ENCODE data around the gene NAV2.

The NAV2 gene

DNA sequence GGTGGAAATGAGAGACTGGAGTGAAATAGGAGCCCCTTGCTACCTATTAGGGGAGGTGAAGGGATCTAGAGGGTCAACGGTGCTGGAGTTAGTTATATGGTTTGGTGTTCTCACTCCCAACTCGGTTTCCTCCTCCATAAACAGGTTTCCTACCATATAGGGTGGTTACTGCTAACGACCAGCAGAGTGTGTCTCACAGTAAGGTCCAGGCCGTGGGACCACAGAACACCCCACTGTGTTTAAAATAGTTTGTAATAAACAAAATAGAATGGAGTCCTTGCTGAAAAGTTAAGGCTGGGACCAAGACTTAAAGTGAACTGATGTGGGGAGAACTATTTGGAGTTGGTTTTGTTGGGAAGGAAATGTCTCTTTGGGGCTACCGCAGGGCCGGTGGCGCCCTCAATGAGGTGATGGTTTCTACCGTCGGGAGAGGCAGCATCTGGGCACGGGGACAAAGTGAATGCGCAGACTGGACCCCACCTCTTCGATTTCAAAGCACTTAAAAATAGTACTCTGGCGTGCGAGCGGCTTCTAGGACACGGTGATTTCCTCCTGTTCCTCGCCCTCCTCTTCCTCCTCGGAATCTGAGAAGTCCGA lies 443.1 kb downstream of the NAV2 start:
- no peak overlapping the region for H3K27ac ChIP-seq
- TF ChIP-seq, protein P1, sequence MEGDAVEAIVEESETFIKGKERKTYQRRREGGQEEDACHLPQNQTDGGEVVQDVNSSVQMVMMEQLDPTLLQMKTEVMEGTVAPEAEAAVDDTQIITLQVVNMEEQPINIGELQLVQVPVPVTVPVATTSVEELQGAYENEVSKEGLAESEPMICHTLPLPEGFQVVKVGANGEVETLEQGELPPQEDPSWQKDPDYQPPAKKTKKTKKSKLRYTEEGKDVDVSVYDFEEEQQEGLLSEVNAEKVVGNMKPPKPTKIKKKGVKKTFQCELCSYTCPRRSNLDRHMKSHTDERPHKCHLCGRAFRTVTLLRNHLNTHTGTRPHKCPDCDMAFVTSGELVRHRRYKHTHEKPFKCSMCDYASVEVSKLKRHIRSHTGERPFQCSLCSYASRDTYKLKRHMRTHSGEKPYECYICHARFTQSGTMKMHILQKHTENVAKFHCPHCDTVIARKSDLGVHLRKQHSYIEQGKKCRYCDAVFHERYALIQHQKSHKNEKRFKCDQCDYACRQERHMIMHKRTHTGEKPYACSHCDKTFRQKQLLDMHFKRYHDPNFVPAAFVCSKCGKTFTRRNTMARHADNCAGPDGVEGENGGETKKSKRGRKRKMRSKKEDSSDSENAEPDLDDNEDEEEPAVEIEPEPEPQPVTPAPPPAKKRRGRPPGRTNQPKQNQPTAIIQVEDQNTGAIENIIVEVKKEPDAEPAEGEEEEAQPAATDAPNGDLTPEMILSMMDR (IDR thresholded peaks at IDR 0.05; ENCODE audit: low read depth, low read length, missing control alignments) = no peak
- H3K27me3 ChIP-seq (replicated peaks) = peaks cover 58% of the 10 kb centered on the region
- in situ Hi-C loops (cut with HindIII; ENCODE audit: low pct_ligation_motif_present, low sequenced_read_pairs) = no loop called here
- no peaks in the 10 kb centered on the region for H3K36me3 ChIP-seq (replicated peaks)
- H3K4me3 ChIP-seq (ENCODE audit: low read depth, low read length) = no peak overlapping the region
- DNase-seq = no peak

DNA sequence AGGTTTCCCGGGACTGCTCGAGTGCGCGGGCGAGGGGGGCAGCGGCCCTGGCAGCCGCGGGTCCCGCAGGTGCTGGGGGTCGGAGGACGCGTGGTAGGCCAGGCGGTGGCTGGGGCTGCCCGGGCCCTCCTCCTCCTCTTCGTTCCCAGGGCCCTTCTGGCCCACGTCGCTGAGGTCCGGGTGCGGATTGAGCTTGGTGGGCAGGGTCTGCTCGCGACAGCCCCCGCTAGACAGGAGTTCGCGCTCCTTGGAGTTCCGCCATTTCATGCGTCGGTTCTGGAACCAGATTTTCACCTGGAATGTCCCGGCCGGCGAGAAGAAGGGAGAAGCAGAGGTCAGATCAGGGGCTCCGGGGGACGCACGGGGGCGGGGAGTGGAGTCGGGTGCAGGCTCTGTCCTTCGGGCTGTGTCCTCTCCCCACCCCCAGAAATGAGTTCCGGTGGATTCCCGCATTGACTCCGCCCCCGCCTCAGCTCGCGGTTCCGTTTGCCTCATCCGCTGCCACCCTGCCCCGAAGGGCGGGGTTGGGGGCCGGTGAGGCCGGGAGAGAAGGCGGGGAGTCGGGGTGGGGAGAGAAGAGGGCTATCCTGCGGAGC lies 443.7 kb downstream of the NAV2 start:
- no peaks in the 10 kb centered on the region for H3K36me3 ChIP-seq (replicated peaks)
- in situ Hi-C loops (cut with HindIII; ENCODE audit: low pct_ligation_motif_present, low sequenced_read_pairs) = no loop called here
- no peak overlapping the region for H3K4me3 ChIP-seq (ENCODE audit: low read depth, low read length)
- TF ChIP-seq, protein P1 (IDR thresholded peaks at IDR 0.05; ENCODE audit: low read depth, low read length, missing control alignments) = no peak
- DNase-seq = no peak
- H3K27me3 ChIP-seq (replicated peaks) = peaks cover 64% of the 10 kb centered on the region
- no peak overlapping the region for H3K27ac ChIP-seq

DNA sequence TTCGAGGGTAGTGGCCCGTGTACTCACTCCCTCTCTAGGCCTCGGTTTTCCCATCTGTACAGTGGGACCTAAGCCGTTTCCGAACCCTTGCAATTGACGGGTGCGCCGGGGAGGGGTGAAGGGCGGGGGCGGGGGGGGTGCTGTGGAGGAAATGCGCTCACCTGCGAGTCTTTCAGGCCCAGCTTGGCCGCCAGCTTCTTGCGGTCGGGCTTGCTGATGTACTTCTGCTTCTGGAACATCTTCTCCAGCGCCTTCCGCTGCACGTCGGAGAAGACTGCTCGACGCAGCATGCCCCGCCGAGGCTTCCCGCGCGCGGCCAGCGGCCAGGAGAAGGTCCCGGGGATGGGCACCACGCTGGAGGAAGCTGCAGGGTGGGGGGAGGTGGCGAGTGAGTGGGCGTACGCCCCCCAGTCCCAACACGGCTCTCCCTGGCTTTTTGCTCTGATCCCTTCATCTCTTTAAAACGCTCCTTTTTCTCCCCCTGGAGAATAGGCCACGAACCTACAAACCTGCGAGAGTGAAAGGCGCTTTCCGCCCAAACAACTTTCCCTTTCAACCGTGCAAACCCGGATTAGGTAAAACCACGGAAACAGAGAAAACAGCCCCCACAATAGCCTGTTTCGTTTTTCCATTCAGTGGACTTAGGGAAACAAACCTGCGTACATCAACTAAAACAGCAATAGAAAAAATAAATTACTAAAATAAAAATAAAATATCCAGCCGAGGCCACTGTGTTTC lies 444.4 kb downstream of the NAV2 start:
- H3K27ac ChIP-seq = no peak overlapping the region
- H3K4me3 ChIP-seq (ENCODE audit: low read depth, low read length) = no peak overlapping the region
- no peaks in the 10 kb centered on the region for H3K36me3 ChIP-seq (replicated peaks)
- TF ChIP-seq, protein P1 (IDR thresholded peaks at IDR 0.05; ENCODE audit: low read depth, low read length, missing control alignments) = no peak
- in situ Hi-C loops (cut with HindIII; ENCODE audit: low pct_ligation_motif_present, low sequenced_read_pairs) = no loop called here
- DNase-seq = no peak
- H3K27me3 ChIP-seq (replicated peaks) = peaks cover 71% of the 10 kb centered on the region

DNA sequence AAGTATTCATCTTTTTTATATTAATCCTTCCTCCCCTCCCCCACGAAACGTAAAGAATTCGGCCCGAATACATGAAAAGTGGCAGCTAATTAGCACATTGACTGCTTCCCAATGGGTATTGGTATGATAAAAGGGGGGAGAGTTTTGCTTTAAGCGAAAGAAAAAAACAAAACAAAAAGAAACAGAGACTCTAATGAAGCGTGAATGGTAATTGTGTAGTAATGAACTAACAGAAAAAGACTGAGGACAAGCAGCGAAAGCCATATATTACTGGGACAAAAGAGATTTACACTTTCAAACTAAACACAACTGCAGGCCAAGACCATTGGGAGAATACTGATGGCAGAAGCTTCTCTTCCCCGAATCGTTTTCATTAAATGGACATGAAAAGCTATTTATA lies 445.1 kb downstream of the NAV2 start:
- Histone ChIP-seq H3K27ac (no peak overlapping the region), H3K27me3 (replicated peaks) (peaks cover 76% of the 10 kb centered on the region), H3K4me3 (ENCODE audit: low read depth, low read length) (no peak overlapping the region), H3K36me3 (replicated peaks) (no peaks in the 10 kb centered on the region)
- TF ChIP-seq, protein P1 (IDR thresholded peaks at IDR 0.05; ENCODE audit: low read depth, low read length, missing control alignments) = no peak
- DNase-seq = no peak
- in situ Hi-C loops (cut with HindIII; ENCODE audit: low pct_ligation_motif_present, low sequenced_read_pairs) = no loop called here

DNA sequence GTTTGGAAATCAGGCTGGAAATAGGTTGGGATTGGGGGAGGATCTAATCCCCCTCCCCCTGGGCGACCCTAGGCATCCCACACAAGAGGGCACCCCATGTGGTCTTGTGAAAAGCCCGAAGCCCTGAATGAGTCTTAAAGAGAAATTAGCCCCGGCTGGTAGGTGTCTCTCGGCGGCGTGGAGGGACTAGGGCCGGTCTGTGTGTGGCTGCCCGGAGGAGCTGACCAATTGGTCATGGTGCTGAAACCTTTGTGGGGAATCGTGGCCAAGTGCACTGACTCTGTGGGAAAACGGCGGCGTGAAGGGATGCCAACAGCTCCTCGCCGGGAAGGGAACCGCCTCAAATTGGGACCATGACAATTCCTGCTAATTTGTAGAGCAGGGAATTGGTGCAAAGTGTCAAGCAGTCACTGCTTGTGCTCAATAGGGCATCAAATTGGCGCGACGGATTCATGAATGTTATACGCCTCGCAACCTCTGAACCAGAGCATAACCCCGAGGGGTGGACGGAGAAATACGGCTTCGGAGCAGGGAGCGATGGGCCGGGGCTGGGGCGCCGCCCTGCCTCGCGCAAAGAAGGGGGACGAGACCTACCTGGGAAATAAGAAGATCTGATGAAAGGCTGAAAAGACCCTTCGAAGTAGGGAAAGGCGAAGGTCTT lies 446.1 kb downstream of the NAV2 start:
- H3K27me3 ChIP-seq (replicated peaks) = peaks cover 83% of the 10 kb centered on the region
- peak; percentile 55 for DNase-seq

More for the DNA sequence above, 446.1 kb downstream of the NAV2 start:
- no peaks in the 10 kb centered on the region for H3K36me3 ChIP-seq (replicated peaks)
- no peak overlapping the region for H3K27ac ChIP-seq
- no peak overlapping the region for H3K4me3 ChIP-seq (ENCODE audit: low read depth, low read length)
- in situ Hi-C loops (cut with HindIII; ENCODE audit: low pct_ligation_motif_present, low sequenced_read_pairs) = no loop called here
- TF ChIP-seq, protein P1 (IDR thresholded peaks at IDR 0.05; ENCODE audit: low read depth, low read length, missing control alignments) = no peak
